GM19035 (cell line): ENCODE results near the gene DNAJC5G.
A peak's percentile ranks its signal among the peaks of the same experiment; 100 is the strongest.
"Not testable (repeated sequence)": the region's sequence is repeated elsewhere in the genome, so short reads cannot be mapped to it uniquely, and the experiment has no call there.

Source experiments
- ATAC-seq: cut with Tn5 transposase; IDR thresholded peaks from one replicate; pipeline ENCODE4 v1.9.1; 2021; ENCODE audit not compliant: unreplicated experiment

Gene DNAJC5G

GRCh38 chr2:27307545-27308358, 32.5 kb downstream of the DNAJC5G start:
- no peak for ATAC-seq

- no peak for ATAC-seq
These were observed 33.2 kb downstream of the DNAJC5G start, which contains the start of gene UCN for GRCh38 chr2:27308359-27308881. Gene UCN, minus strand, starts transcription at chr2:27308445. Its CDS starts 550 bp downstream, at chr2:27307895.

- ATAC-seq, result no peak
These were observed 34.4 kb downstream of the DNAJC5G start for GRCh38 chr2:27309651-27310050.

GRCh38 chr2:27312152-27312551, 36.9 kb downstream of the DNAJC5G start:
- ATAC-seq, result no peak

- no peak for ATAC-seq
These were observed 38.8 kb downstream of the DNAJC5G start for GRCh38 chr2:27313882-27314645.

GRCh38 chr2:27314709-27315108, 39.5 kb downstream of the DNAJC5G start:
- ATAC-seq, result no peak

GRCh38 chr2:27315122-27315521, 39.9 kb downstream of the DNAJC5G start:
- no peak for ATAC-seq

GRCh38 chr2:27316655-27317412, 41.6 kb downstream of the DNAJC5G start:
- ATAC-seq, result no peak

- not testable (repeated sequence) for ATAC-seq
These were observed 44.6 kb downstream of the DNAJC5G start for GRCh38 chr2:27319839-27320238.

- ATAC-seq, result no peak
These were observed 45.8 kb downstream of the DNAJC5G start for GRCh38 chr2:27320958-27321543.

- ATAC-seq, result no peak
These were observed 47.1 kb downstream of the DNAJC5G start for GRCh38 chr2:27322301-27322765.

- ATAC-seq, result peak; percentile 97
These were observed 47.7 kb downstream of the DNAJC5G start, which contains the start of gene MPV17 for GRCh38 chr2:27322766-27323595. Gene MPV17, minus strand, starts transcription at chr2:27323097. Its CDS starts 580 bp downstream, at chr2:27322517.

- ATAC-seq, result no peak
These were observed 48.5 kb downstream of the DNAJC5G start for GRCh38 chr2:27323596-27324285.

- no peak for ATAC-seq
These were observed 49.5 kb downstream of the DNAJC5G start for GRCh38 chr2:27324720-27325119.
